OCI-LY1 (cell line): ENCODE measurements around the gene RBMS1.
A peak's percentile ranks its signal among the peaks of the same experiment; 100 is the strongest.

Source experiments
- H2AFZ ChIP-seq: fragments of 200-600 bp; sonication (generic), shearing (Covaris generic); 2 replicates; pipeline ENCODE4 v1.6.0; 2014; ENCODE audit warnings: antibody characterized with exemption, mild to moderate bottlenecking, low read length
- H3F3A ChIP-seq: fragments of 200-600 bp; sonication (generic), shearing (Covaris generic); 2 replicates; pipeline ENCODE4 v1.6.0; 2014; ENCODE audit warnings: mild to moderate bottlenecking, antibody characterized with exemption, low read length, moderate library complexity; ENCODE audit not compliant: insufficient read depth
- H3K27ac ChIP-seq: fragments of 200-600 bp; sonication (generic); 2 replicates; pipeline ENCODE4 v1.5.1; 2014; ENCODE audit warnings: low read length, mixed run types, mild to moderate bottlenecking, low read depth; ENCODE audit not compliant: poor library complexity, severe bottlenecking
- H3K27me3 ChIP-seq: fragments of 200-600 bp; sonication (generic); 2 replicates; pipeline ENCODE4 v1.6.0; 2014; ENCODE audit warnings: antibody characterized with exemption, mild to moderate bottlenecking, low read length, moderate library complexity; ENCODE audit not compliant: insufficient read depth
- H3K36me3 ChIP-seq: fragments of 200-600 bp; sonication (generic); 2 replicates; pipeline ENCODE4 v1.6.1; 2014; ENCODE audit warnings: mild to moderate bottlenecking, antibody characterized with exemption, low read length, moderate library complexity, mixed read lengths; ENCODE audit not compliant: insufficient read depth
- H3K4me1 ChIP-seq: fragments of 200-600 bp; sonication (generic); 2 replicates; pipeline ENCODE4 v1.5.1; 2014; ENCODE audit warnings: mild to moderate bottlenecking, low read length, moderate library complexity; ENCODE audit not compliant: insufficient read depth, severe bottlenecking
- H3K4me2 ChIP-seq: fragments of 200-600 bp; sonication (generic), shearing (Covaris generic); 2 replicates; pipeline ENCODE4 v1.6.1; 2014; ENCODE audit warnings: low read length
- H3K4me3 ChIP-seq: fragments of 200-600 bp; sonication (generic); 2 replicates; pipeline ENCODE4 v1.5.1; 2014; ENCODE audit warnings: low read length, low read depth, mild to moderate bottlenecking, mixed read lengths; ENCODE audit not compliant: poor library complexity, severe bottlenecking
- H3K79me2 ChIP-seq: fragments of 200-600 bp; shearing (Covaris generic); 2 replicates; pipeline ENCODE4 v1.6.1; 2016; ENCODE audit warnings: mixed run types, low read length, mixed read lengths; ENCODE audit not compliant: insufficient read depth
- H3K9ac ChIP-seq: fragments of 200-600 bp; sonication (generic), shearing (Covaris generic); 2 replicates; pipeline ENCODE4 v1.6.1; 2014; ENCODE audit warnings: mild to moderate bottlenecking, low read length, mixed read lengths
- H3K9me2 ChIP-seq: fragments of 200-600 bp; sonication (generic), shearing (Covaris generic); 2 replicates; pipeline ENCODE4 v1.6.1; 2014; ENCODE audit warnings: low read depth, mild to moderate bottlenecking, low read length, mixed read lengths
- H3K9me3 ChIP-seq: fragments of 200-600 bp; shearing (Covaris generic); 2 replicates; pipeline ENCODE4 v1.6.1; 2014; ENCODE audit warnings: low read length, mixed read lengths
- H4K20me1 ChIP-seq: fragments of 200-600 bp; sonication (generic), shearing (Covaris generic); 2 replicates; pipeline ENCODE4 v1.6.0; 2016; ENCODE audit warnings: mild to moderate bottlenecking, low read length; ENCODE audit not compliant: insufficient read depth
- EZH2 ChIP-seq: fragments of 200-600 bp; sonication (generic), shearing (Covaris generic); IDR thresholded peaks from 2 replicates; pipeline ENCODE4 v1.8.0; 2017; ENCODE audit warnings: borderline replicate concordance, mixed run types, mild to moderate bottlenecking, antibody characterized with exemption, low read length, moderate library complexity, mixed read lengths
- TF ChIP-seq, protein P1 (sequence below): fragments of 200-600 bp; sonication (generic), shearing (Covaris generic); IDR thresholded peaks from 2 replicates; pipeline ENCODE4 v1.5.1; 2017; ENCODE audit warnings: mild to moderate bottlenecking, antibody characterized with exemption, low read length, moderate library complexity, mixed read lengths

The RBMS1 gene

GRCh38 chr2:160353813-160354212 lies 139.8 kb downstream of the RBMS1 start:
- no peaks in the 10 kb centered on the region for H3K4me1 ChIP-seq
- H3K27ac ChIP-seq = no peak overlapping the region
- H3K9me2 ChIP-seq = no peaks in the 10 kb centered on the region
- no peaks in the 10 kb centered on the region for H3K36me3 ChIP-seq
- H3K9ac ChIP-seq = no peak overlapping the region
- peaks cover 3% of the 10 kb centered on the region; the same call in 1 of the 2 replicates for H4K20me1 ChIP-seq
- no peaks in the 10 kb centered on the region for H3K79me2 ChIP-seq
- H2AFZ ChIP-seq = no peak overlapping the region
- no peaks in the 10 kb centered on the region for H3K27me3 ChIP-seq
- H3F3A ChIP-seq = no peaks in the 10 kb centered on the region
- H3K9me3 ChIP-seq = no peaks in the 10 kb centered on the region
- TF ChIP-seq, protein P1, sequence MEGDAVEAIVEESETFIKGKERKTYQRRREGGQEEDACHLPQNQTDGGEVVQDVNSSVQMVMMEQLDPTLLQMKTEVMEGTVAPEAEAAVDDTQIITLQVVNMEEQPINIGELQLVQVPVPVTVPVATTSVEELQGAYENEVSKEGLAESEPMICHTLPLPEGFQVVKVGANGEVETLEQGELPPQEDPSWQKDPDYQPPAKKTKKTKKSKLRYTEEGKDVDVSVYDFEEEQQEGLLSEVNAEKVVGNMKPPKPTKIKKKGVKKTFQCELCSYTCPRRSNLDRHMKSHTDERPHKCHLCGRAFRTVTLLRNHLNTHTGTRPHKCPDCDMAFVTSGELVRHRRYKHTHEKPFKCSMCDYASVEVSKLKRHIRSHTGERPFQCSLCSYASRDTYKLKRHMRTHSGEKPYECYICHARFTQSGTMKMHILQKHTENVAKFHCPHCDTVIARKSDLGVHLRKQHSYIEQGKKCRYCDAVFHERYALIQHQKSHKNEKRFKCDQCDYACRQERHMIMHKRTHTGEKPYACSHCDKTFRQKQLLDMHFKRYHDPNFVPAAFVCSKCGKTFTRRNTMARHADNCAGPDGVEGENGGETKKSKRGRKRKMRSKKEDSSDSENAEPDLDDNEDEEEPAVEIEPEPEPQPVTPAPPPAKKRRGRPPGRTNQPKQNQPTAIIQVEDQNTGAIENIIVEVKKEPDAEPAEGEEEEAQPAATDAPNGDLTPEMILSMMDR = no peak
- no peak for TF ChIP-seq EZH2
- H3K4me3 ChIP-seq = no peak overlapping the region
- H3K4me2 ChIP-seq = no peak overlapping the region

DNA sequence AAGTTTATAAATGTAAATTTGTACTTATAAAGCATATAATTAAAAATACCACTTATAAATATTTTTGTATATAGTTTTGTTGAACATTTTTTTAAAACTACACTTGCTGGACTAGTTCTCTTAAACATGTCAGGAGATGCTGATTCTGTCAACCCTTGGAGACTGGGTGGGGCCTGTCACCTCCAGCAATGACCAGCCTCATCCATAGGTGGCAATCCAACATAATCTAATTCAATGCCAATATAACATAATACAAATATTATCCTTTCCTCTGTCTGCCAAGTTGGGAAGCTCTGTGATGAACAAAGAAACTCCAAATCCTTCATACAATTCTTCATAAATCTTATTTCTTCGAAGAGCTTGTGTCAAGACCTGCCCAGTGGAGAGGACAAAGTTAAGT lies 140.4 kb downstream of the RBMS1 start:
- Histone ChIP-seq H3K4me1 (no peaks in the 10 kb centered on the region), H3F3A (no peaks in the 10 kb centered on the region), H3K4me3 (no peak overlapping the region), H3K4me2 (no peak overlapping the region), H3K27me3 (no peaks in the 10 kb centered on the region), H3K79me2 (no peaks in the 10 kb centered on the region), H3K9ac (no peak overlapping the region), H3K36me3 (no peaks in the 10 kb centered on the region), H2AFZ (no peak overlapping the region), H3K9me2 (no peaks in the 10 kb centered on the region), H3K27ac (no peak overlapping the region), H3K9me3 (no peaks in the 10 kb centered on the region), H4K20me1 (peaks cover 3% of the 10 kb centered on the region; the same call in 1 of the 2 replicates)
- no peak for TF ChIP-seq EZH2
- TF ChIP-seq, protein P1 = peak; percentile 29

DNA sequence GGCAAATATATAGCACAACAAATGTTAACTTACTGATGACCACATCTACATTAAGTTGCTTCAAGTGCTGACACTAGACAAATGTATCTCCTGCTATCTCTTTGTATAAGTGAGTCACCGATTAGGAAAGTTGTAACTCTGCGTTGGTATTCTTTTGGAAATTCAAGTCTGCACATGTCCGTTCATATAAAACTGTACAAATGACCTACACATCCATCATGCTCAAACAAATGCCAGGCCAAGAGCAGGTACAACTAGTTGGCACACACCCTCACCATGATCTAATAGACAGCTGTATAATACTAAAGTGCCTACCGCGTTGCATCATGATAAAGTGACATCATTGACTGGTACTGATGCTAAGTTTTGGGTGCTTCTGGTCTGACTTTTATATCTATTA lies 141.1 kb downstream of the RBMS1 start:
- no peaks in the 10 kb centered on the region for H3K36me3 ChIP-seq
- H2AFZ ChIP-seq = no peak overlapping the region
- TF ChIP-seq, protein P1 = no peak
- TF ChIP-seq EZH2 = no peak
- no peak overlapping the region for H3K9ac ChIP-seq
- no peaks in the 10 kb centered on the region for H3K79me2 ChIP-seq
- H3K27me3 ChIP-seq = no peaks in the 10 kb centered on the region
- no peaks in the 10 kb centered on the region for H3F3A ChIP-seq
- H3K9me3 ChIP-seq = no peaks in the 10 kb centered on the region
- no peak overlapping the region for H3K4me2 ChIP-seq
- H3K4me1 ChIP-seq = no peaks in the 10 kb centered on the region
- H3K27ac ChIP-seq = no peak overlapping the region
- H3K4me3 ChIP-seq = no peak overlapping the region
- H3K9me2 ChIP-seq = no peaks in the 10 kb centered on the region
- peaks cover 3% of the 10 kb centered on the region; the same call in 1 of the 2 replicates for H4K20me1 ChIP-seq
